Tibial nerve (tissue), 3 donors: ENCODE measurements around the gene SLC25A11.

Experiments
- CTCF ChIP-seq, 5 experiments: fragments of 200-600 bp in 3 of 5; fragments of 450-650 bp in 2 of 5; sonication (generic) in 3 of 5; IDR thresholded peaks; one replicate each; pipeline ENCODE4 v1.5.1; 2016 to 2019; ENCODE audit warnings: antibody characterized with exemption in 5 of 5, mild to moderate bottlenecking in 3 of 5, moderate library complexity in 2 of 5
- POLR2A ChIP-seq, 2 donors: fragments of 450-650 bp; IDR thresholded peaks; one replicate each; pipeline ENCODE4 v1.6.1; 2017; ENCODE audit warnings: antibody characterized with exemption in 2 of 2, mild to moderate bottlenecking in 2 of 2, moderate library complexity in 2 of 2

DNA sequence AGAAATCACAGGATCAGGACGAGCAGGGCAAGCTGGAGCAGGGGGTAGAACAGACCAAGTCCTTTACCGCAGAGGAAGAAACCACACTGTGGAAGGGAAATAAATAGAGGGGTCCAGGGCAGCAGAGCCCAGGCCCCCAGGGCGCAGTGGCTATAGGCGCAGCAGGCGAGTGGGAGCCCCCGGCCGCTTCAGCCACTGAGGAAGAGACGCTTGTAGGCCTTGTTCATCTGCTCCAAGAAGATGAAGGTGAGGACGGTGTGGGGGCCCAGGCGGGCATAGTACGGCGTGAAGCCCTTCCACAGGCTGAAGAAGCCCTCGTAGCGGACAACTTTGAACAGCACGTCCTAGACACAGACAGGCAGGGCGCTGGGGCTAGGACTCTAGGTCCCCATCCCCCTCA, 2.3 kb downstream of the SLC25A11 start:
- TF ChIP-seq CTCF (IDR thresholded peaks at IDR 0.05) (no peak), POLR2A (IDR thresholded peaks at IDR 0.05) (no peak)
